Erythroblast (primary cell): ENCODE data around the gene ZNF525.
A peak's percentile ranks its signal among the peaks of the same experiment; 100 is the strongest.
"Not testable (repeated sequence)": the region's sequence is repeated elsewhere in the genome, so short reads cannot be mapped to it uniquely, and the experiment has no call there.

ENCODE experiments used
- DNase-seq, 2 experiments: peaks; one replicate each; lab custom pipeline; 2025; lab: John Stamatoyannopoulos, UW
- GATA1 ChIP-seq: IDR thresholded peaks from 2 replicates; pipeline ENCODE4 v1.6.1; 2011; ENCODE audit warnings: low read depth, mild to moderate bottlenecking, control low read depth, low read length, moderate library complexity
- POLR2A ChIP-seq: IDR thresholded peaks from 2 replicates; pipeline ENCODE4 v1.6.1; 2011; ENCODE audit warnings: mild to moderate bottlenecking, low read length

ZNF525 gene

DNA sequence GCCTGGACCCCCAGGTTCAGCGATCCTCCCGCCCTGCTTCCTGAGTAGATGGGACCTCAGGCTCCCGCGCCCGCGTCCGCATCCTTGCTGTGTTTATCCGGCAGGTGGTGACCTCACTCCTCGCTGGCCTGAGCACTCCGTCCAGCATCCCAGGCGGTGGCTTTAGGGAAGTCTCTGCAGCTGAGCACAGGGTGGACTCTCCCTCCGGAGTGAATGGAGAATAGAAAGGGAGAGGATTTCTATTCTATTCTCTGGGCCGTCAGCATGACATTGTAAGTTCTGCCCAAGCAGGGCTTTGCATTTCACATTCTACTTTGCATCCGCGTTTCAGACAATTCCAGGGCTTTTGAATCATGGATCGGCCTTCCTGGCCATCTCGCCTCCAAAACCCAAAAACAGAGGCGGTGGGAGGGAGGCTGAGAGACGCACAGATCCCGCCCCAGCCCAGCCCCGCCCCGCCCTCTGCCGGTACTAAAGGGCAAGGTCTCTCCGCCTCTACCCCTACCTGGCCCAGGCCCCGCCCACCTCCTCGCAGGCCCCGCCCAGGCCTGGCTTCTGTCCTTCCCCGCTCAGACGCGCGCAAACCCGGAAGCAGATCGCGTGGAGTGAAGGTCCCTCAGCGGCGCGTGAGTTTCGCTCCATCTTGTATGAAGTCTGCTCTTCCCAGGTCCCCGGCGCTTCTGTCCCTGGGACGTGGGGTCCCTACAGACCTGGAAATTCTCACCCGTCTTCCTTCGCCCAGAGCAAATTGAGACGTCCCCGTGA is at the start of gene ZNF525:
ZNF525 (plus strand) TSS at position 572 of the 765 bp plus-strand sequence. CDS start 6,577 bp downstream, outside the sequence.
- TF ChIP-seq POLR2A (peak; percentile 44), GATA1 (no peak)
- peak; percentile 88 to 90 for DNase-seq

DNA sequence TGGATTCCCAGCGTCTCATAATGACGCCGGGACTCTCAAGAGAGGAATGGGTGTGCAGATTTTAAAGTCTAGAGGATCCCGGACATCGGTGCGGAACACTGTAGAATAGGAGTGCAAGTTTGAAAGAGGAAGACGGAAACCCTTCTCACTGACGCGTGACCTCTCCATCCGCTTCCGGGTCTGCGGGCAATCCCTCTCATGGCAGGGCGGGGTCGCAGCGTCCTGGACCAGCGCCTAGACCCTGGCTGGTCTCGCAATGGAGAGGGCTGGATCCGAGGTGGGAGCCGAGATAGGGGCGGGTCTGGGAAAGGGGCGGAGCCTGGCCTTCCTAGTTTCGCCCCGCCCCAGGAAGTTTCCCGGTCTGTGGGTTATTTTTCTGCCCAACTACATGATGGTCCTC is 36.5 kb upstream of the ZNF525 start:
- DNase-seq = no peak
- TF ChIP-seq GATA1 = no peak

DNA sequence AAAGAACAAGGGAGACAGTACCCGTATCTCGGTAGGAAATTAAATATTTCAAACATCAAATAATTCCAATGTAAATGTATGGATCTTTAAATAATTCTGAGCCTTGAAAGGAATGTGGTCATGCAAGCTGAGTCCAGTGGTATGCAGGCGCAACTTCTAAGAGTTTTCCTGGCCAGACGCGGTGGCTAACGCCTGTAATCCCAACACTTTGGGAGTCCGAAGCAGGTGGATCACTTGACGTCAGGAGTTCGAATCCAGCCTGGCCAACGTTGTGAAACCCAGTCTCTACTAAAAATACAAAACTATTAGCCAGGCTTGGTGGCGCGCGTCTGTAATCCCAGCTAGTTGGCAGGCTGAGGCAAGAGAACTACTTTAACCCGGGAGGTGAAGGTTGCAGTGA is 33.0 kb upstream of the ZNF525 start:
- TF ChIP-seq POLR2A (no peak), GATA1 (no peak)
- DNase-seq = no peak

DNA sequence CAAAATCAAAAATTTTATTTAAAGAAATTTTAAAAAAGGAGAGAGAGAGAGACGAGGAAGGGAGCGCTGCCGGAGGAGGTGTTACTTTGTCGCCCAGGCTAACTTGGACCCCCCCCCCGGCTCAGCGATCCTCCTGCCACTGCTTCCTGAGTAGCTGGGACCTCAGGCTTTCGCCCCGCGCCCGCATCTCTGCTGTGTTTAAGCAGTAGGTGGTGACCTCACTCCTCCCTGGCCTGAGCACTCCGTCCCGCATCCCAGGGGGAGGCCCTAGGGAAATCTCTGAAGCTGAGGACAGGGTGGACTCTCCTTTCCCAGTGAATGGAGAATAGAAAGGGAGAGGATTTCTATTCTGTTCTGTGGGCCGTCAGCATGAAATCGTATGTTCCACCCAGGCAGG is 32.4 kb upstream of the ZNF525 start:
- peak; percentile 40 to 55 for DNase-seq

DNA sequence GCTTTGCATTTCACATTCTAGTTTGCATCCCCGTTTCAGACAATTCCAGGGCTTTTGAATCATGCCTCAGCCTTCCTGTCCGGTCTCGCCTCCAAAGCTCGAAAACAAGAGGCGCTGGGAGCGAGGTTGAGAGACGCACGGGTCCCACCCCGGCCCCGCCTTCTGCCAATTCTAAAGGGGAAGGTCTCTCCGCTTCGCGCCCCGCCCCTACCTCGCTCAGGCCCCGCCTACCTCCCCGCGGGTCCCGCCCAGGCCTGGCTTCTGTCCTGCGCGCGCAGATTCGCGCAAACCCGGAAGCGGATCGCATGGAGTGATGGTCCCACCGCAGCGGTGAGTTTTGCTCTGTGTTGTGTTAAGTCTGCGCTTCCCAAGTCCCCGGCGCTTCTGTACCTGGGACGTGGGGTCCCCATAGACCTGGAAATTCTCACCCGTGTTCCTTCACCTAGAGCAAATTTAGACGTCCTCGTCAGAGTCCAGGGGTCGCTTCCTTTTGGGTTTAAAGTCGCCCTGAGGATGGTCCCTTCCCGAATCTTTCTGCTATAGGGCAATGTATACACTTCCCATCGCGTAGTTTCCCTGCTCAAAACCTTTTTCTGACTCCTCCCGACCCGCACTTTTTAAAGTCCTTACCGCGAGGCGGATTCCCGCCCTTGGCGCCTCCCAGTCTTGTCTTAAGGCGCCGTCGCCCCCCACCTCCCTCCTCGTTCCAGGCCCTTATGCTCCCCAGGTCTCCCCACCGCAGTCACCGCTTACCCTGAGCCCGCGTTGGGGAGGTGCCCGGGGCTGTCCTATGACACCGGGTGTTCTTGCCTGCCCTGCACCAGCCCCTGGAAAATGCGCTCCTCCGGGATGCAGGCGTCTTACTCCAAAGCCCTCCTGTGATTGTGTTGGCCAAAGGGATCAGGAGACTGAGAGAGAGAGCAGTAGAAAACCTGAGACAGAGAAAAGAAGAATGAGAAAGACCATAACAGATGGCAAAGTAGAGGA is 31.7 kb upstream of the ZNF525 start, which contains the start of gene ZNF845:
ZNF845 (plus strand) TSS at position 287 of the 987 bp plus-strand sequence. CDS start 7,559 bp downstream, outside the sequence.
- TF ChIP-seq GATA1 (no peak), POLR2A (peak; percentile 77)
- DNase-seq = peak; percentile 91 to 94

More for the DNA sequence above, 32.4 kb upstream of the ZNF525 start:
- no peak for TF ChIP-seq POLR2A
- TF ChIP-seq GATA1 = no peak

DNA sequence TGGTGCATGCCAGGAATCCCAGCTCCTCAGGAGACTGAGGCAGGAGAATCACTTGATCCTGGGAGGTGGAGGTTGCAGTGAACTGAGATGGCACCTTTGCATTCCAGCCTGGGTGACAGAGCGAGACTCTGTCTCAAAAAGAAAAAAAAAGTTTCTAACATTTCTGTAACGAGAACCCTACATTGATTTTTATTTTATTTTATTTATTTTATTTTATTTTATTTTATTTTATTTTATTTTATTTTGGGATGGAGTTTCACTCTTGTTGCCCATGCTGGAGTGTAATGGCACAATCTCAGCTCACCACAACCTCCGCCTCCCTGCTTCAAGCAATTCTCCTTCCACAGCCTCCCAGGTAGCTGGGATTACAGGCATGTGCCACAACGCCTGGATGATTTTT is 21.1 kb upstream of the ZNF525 start:
- not testable (repeated sequence) for DNase-seq

DNA sequence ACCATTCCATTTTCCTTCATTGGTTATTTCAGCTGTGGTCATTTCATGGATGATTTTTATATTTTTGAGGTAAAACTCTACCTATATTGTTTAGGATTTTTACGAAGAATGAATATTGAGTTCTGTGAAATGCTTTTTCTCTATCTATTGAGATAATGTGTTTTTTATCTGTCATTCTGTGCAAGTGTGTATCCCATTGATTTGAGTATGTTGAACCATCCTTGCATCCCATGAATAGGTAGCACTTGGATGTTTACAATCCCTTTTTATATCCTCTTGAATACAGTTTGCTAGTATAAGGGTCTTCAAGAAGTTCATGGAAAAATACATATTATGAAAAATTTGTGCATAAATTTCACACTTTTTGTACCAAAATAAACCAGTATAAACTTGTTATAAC is 9.8 kb upstream of the ZNF525 start:
- TF ChIP-seq POLR2A (no peak), GATA1 (no peak)
- no peak for DNase-seq

DNA sequence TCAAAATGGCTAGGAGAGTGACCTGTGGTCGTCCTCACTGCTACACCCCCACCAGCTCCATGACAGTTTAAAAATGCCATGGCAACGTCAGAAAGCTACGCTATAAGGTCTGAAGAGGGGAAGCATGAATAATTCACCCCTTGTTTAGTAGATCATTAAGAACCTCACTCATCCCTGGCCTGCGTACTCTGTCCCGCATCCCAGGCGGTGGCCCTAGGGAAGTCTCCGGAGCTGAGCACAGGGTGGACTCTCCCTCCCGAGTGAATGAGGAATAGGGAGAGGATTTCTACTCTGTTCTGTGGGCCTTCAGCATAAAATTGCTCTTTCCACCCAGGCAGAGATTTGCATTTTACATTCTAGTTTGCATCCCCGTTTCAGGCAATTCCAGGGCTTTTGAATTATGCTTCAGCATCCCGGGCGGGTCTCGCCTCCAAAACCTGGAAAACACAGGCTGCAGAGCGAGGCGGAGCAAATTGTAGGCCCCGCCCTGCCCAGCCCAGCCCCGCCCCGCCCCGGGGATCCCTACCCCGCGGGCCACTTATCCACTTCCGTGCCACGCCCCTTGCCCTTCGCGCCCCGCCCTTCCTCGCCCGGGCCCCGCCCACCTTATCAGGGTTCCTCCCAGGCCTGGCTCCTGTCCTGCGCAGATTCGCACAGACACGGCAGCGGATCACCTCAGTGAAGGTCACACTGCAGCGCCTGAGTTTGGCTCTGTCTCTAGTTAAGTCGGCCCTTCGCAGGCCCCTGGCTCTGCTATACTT is 7.5 kb upstream of the ZNF525 start:
- TF ChIP-seq GATA1 (no peak), POLR2A (no peak)
- DNase-seq = peak in 1 of 2 experiments; percentile 11

DNA sequence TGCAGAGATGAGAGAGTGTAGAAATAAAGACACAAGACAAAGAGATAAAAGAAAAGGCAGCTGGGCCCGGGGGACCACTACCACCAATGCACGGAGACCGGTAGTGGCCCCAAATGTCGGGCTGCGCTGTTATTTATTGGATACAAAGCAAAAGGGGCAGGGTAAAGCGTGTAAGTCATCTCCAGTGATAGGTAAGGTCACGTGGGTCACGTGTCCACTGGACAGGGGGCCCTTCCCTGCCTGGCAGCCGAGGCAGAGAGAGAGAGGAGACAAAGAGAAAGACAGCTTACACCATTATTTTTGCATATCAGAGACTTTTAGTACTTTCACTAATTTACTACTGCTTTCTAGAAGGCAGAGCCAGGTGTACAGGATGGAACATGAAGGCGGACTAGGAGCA is 5.4 kb upstream of the ZNF525 start:
- DNase-seq = not testable (repeated sequence)

DNA sequence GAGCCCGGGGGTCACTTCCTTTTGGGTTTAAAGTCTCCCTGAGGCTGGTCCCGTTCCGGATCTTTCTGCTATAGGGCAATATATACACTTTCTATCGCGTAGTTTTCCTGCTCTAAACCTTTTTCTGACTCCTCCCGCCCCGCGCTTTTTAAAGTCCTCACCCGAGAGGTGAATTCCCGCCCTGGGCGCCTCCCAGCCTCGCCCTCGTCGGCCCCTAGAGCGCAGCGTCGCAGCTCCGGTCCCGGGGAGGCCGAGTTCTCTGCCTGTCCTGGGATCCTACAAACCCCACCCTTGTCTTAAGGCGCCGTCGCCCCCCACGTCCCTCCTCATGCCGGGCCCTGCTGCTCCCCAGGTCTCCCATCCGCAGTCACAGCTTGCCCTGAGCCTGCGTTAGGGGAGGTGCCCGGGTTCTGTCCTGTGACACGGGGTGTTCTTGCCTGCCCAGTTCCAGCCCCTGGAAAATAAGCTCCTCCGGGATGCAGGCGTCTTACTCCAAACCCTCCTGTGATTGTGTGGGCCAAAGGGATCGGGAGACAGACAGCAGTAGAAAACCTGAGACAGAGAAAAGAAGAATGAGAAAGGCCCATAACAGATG is 491 bp downstream of the ZNF525 start:
- DNase-seq = peak; percentile 54 to 60
- TF ChIP-seq POLR2A = no peak
- no peak for TF ChIP-seq GATA1

DNA sequence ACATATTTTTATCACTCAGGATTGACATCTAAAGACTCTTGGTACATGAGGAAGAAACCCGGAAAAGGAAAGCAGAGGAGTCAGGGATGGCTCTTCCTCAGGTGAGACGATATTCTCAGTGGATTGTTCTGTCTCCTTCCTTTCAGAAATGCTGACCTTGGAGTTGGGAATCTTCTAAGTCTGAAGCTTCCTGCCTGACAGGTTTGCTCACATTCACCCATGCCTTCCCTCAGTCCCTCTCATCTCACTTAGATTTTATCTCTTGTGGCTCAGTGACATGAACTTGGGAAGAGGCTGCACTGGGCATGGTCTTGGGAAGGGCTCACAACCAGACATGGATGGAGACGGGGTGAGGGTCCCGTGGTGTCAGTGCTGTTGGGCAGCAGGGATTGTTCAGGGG is 6.7 kb downstream of the ZNF525 start:
- DNase-seq = no peak
- TF ChIP-seq GATA1 = no peak
- no peak for TF ChIP-seq POLR2A

DNA sequence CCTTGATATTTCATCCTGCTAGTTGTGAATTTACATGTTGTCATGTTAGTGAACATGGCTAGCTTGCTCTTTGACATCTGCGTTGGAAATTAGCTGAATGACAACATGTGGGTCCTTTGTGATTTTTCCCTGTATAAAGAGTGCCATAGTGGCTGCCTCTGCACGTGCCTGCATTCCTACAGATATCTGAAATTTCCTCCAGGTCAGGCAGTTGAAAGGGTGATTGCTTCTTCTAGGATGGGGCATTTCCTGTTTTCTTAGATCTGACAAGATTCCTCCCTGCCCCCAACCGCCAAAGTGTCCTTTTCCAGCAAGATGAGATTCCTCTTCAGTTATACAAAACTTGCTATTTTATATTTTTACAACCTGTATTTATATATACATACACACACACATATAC is 8.8 kb downstream of the ZNF525 start:
- DNase-seq = no peak
- no peak for TF ChIP-seq GATA1
- TF ChIP-seq POLR2A = no peak

DNA sequence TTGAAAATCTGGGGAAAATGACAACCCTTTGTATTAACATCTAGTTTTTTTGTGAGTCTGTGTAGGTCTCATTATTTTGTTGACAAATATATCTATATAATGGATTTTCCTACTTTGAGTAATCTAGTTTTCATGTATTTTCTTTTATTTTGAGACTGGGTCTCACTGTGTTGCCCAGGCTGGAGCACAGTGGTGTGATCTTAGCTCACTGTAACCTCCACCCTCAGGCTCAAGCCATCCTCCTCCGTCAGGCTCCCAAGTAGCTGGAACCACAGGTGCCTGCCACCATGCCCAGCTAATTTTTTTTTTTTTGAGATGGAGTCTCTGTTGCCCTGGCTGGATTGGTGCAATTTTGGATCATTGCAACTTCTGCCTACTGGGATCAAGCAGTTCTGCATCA is 9.2 kb downstream of the ZNF525 start:
- TF ChIP-seq GATA1 (no peak), POLR2A (no peak)
- DNase-seq = no peak
